Prostate gland (tissue), 2 donors: ENCODE results near the gene DACH1. TPM values are rescaled to one million over a fixed set of nuclear protein-coding genes. Genes with fewer than 3 reads are reported as not detected.

Experiments
- DNase-seq: peaks from one replicate; pipeline ENCODE4 v3.0.0-alpha.2; 2019; ENCODE audit warnings: low spot score
- H3K27ac ChIP-seq, 2 donors: fragments of 200-600 bp; sonication (generic); 2 replicates each; pipeline ENCODE4 v1.5.1; 2017 to 2019
- H3K27me3 ChIP-seq: fragments of 200-600 bp; sonication (generic); replicated peaks from 2 replicates; pipeline ENCODE4 v1.5.1; 2019; ENCODE audit not compliant: insufficient read depth
- H3K36me3 ChIP-seq, 2 donors: fragments of 200-600 bp; sonication (generic); 1 replicate in 1 of 2; 2 replicates in 1 of 2; pipeline versions ENCODE4 v1.5.1 to v1.8.1; 2017 to 2019
- H3K4me1 ChIP-seq: fragments of 200-600 bp; sonication (generic); replicated peaks from 2 replicates; pipeline ENCODE4 v1.5.1; 2019
- H3K4me3 ChIP-seq, 2 donors: fragments of 200-600 bp; sonication (generic); 2 replicates each; pipeline ENCODE4 v1.5.1; 2017 to 2019
- H3K9me3 ChIP-seq: fragments of 200-600 bp; sonication (generic); 2 replicates; pipeline ENCODE4 v1.5.1; 2017
- POLR2A ChIP-seq: fragments of 450-650 bp; IDR thresholded peaks from one replicate; pipeline ENCODE4 v1.6.1; 2016; ENCODE audit warnings: antibody characterized with exemption, mild to moderate bottlenecking
- POLR2AphosphoS5 ChIP-seq: sonication (generic); formaldehyde crosslinking; IDR thresholded peaks from one replicate; pipeline ENCODE4 v1.6.1; 2017; ENCODE audit warnings: antibody characterized with exemption
- WGBS: methylation state at CpG from one replicate; pipeline ENCODE4 v1.1.5; 2018; 5-methylcytosine and 5-hydroxymethylcytosine counted together
- intact Hi-C: fragments of 100-400 bp; cut with DNase I; formaldehyde crosslinking; loops from one replicate; pipeline ENCODE4 v1.14.2; 2022
- total RNA-seq, 2 donors: library from RNA; depleted of rRNA; stranded (reverse); fragments of >200 nt; gene quantifications; one replicate each; pipeline ENCODE4 v1.1.0, GENCODE V29; 2016
- TF ChIP-seq, protein P1 (sequence below), 4 experiments: fragments of 200-600 bp in 2 of 4; fragments of 450-650 bp in 2 of 4; sonication (generic) in 2 of 4; IDR thresholded peaks; 1 replicate in 3 of 4; 2 replicates in 1 of 4; pipeline ENCODE4 v1.5.1; 2016 to 2019; ENCODE audit warnings: antibody characterized with exemption in 4 of 4, mild to moderate bottlenecking in 2 of 4, moderate library complexity in 2 of 4

DACH1 gene
- total RNA-seq, 2 donors from 2014 or later = 14.6 to 18.0 TPM

DNA sequence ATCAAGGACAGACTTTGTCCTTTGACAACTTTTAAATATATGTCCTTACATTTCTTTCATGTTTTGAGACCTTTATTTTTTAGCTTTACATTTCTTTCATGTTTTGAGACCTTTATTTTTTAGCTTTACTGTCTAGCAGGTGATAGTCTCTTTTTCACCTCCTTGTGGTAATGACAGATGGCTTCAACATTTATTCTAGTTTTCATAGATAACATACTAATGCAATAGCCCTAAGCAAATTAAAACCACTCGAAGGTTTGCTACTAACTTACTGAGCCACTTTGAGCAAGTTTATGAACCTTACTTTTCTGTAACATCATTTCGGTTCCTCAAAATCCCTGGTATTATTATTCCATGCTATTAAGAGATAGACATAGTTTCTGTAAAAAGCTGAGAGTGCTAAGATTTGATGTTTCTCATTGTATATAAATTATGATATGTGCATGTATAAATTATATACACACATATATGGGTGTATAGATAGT is 4.5 kb downstream of the DACH1 start:
- H3K27ac ChIP-seq = no peak overlapping the region
- WGBS = 26% methylated on average over 2 of the region's 2 CpGs
- no peak for DNase-seq
- no peak overlapping the region for H3K4me3 ChIP-seq
- no peaks in the 10 kb centered on the region for H3K27me3 ChIP-seq
- TF ChIP-seq, protein P1, sequence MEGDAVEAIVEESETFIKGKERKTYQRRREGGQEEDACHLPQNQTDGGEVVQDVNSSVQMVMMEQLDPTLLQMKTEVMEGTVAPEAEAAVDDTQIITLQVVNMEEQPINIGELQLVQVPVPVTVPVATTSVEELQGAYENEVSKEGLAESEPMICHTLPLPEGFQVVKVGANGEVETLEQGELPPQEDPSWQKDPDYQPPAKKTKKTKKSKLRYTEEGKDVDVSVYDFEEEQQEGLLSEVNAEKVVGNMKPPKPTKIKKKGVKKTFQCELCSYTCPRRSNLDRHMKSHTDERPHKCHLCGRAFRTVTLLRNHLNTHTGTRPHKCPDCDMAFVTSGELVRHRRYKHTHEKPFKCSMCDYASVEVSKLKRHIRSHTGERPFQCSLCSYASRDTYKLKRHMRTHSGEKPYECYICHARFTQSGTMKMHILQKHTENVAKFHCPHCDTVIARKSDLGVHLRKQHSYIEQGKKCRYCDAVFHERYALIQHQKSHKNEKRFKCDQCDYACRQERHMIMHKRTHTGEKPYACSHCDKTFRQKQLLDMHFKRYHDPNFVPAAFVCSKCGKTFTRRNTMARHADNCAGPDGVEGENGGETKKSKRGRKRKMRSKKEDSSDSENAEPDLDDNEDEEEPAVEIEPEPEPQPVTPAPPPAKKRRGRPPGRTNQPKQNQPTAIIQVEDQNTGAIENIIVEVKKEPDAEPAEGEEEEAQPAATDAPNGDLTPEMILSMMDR (IDR thresholded peaks at IDR 0.05) = no peak
- TF ChIP-seq POLR2AphosphoS5 (no peak), POLR2A (no peak)
- no peaks in the 10 kb centered on the region for H3K9me3 ChIP-seq
- intact Hi-C loops = no loop called here
- H3K36me3 ChIP-seq = no peaks in the 10 kb centered on the region
- H3K4me1 ChIP-seq = no peaks in the 10 kb centered on the region

DNA sequence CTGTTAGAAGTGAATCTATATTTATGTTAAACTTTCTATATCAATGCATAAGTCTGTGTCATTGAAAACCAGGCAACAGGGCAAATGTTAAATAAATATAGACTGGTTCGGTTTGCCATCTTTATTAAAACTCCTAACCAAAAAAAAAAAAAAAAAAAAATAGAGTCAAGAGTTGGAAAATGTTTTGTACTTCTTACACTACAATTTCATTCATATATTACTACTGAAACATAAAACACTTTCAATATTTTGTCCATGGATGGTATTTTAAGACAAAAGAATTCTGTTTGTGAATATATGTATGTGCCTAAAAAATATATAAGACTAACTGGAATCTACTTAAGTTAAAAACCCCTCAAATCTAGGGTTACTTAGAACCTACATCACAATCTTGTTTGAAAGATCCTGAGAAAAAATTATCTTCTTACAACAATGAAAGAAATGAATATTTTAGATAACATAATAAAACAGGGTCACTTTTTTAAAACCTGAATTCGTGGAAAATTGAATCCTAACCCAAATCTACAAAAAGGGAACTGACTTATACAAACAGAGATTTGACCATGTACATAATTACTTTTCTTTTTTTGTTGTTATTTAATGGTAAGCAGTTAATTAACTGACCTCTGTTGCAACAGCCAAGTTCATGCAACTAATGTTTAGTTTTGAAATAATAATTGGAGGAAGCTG is 5.1 kb downstream of the DACH1 start:
- H3K27ac ChIP-seq = no peak overlapping the region
- no peak for DNase-seq
- H3K27me3 ChIP-seq = no peaks in the 10 kb centered on the region
- no peaks in the 10 kb centered on the region for H3K4me1 ChIP-seq
- TF ChIP-seq POLR2AphosphoS5 (no peak), POLR2A (no peak)
- TF ChIP-seq, protein P1 (IDR thresholded peaks at IDR 0.05) = no peak
- WGBS = 47% methylated on average over 2 of the region's 2 CpGs
- H3K4me3 ChIP-seq = no peak overlapping the region
- intact Hi-C loops = no loop called here
- no peaks in the 10 kb centered on the region for H3K9me3 ChIP-seq
- no peaks in the 10 kb centered on the region for H3K36me3 ChIP-seq

DNA sequence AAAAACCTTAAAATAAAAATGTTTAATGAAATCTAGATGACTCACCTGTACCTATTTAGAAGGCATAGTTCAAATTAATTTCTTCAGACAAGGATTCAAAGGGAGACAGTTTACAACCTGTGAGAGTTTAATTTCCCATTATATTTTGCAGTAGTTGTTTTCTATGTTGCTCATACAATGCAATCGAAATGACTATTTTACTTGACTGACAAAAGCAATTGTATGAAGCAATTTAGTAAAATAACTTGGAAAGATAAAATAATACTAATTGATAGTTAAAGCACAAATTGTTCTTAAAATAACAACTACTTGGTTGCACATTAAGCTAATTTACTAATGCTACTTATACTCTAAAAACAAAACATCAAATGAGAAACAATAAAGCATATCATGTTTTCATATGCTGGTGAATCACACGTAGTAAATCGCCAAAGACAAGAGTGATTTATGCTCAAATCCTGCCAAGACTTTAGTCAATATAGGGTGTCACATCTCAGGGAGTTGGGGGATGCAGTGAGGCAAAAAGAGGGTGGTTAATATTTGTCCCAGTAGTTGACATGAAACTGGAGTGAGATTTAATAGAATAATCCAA is 6.4 kb downstream of the DACH1 start:
- no peak for DNase-seq
- intact Hi-C loops = no loop called here
- TF ChIP-seq POLR2AphosphoS5 (no peak), POLR2A (no peak)
- TF ChIP-seq, protein P1 (IDR thresholded peaks at IDR 0.05) = no peak
- Histone ChIP-seq H3K27me3 (no peaks in the 10 kb centered on the region), H3K27ac (no peak overlapping the region), H3K4me3 (no peak overlapping the region), H3K4me1 (no peaks in the 10 kb centered on the region), H3K9me3 (no peaks in the 10 kb centered on the region), H3K36me3 (no peaks in the 10 kb centered on the region)
- 25% methylated on average over 3 of the region's 3 CpGs for WGBS

DNA sequence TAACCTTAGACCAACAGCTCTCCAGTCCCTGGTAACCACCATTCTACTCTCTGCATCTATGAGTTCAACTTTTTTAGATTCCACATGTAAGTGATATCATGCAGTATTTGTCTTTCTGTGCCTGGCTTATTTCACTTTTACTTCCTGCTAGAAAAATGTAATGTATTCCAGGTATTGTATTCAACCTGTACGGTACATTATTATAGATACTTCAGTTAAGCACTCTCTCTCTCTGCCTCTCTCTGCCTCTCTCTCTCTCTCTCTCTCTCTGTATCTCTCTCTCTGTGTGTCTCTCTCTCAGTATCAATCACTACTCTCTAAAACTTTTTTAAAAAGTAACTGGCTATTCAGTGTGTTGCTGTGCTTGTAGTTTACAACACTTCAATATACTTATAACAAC is 8.4 kb downstream of the DACH1 start:
- H3K9me3 ChIP-seq = no peaks in the 10 kb centered on the region
- intact Hi-C loops = no loop called here
- H3K4me3 ChIP-seq = no peak overlapping the region
- TF ChIP-seq, protein P1 (IDR thresholded peaks at IDR 0.05) = no peak
- TF ChIP-seq POLR2AphosphoS5 = no peak
- TF ChIP-seq POLR2A = no peak
- WGBS = 13% methylated on average over 1 of the region's 1 CpG
- H3K27me3 ChIP-seq = no peaks in the 10 kb centered on the region
- H3K27ac ChIP-seq = no peak overlapping the region
- no peak for DNase-seq
- H3K36me3 ChIP-seq = no peaks in the 10 kb centered on the region
- no peaks in the 10 kb centered on the region for H3K4me1 ChIP-seq
